Neural cell (in vitro differentiated cells): Measurements from ENCODE around the gene S1PR5. TPM values are rescaled to one million over a fixed set of nuclear protein-coding genes. Genes with fewer than 3 reads are reported as not detected.

Experiments
- H2AFZ ChIP-seq: fragments of 200-600, 300-800 bp; sonication (generic), shearing (Covaris generic); 2 replicates; pipeline ENCODE4 v1.6.0; 2014; ENCODE audit warnings: low read depth, mild to moderate bottlenecking, antibody characterized with exemption, low read length, moderate library complexity
- H3F3A ChIP-seq: fragments of 200-600 bp; shearing (Covaris generic); 2 replicates; pipeline ENCODE4 v1.6.1; 2016; ENCODE audit warnings: mild to moderate bottlenecking, moderate library complexity, mixed read lengths, antibody characterized with exemption, low read length; ENCODE audit not compliant: insufficient read depth, poor library complexity, severe bottlenecking
- H3K27ac ChIP-seq: fragments of 200-600, 300-800 bp; sonication (generic), shearing (Covaris generic); 2 replicates; pipeline ENCODE4 v1.5.1; 2014; ENCODE audit warnings: mild to moderate bottlenecking, low read length, moderate library complexity
- H3K27me3 ChIP-seq: fragments of 300-800, 200-600 bp; sonication (generic), shearing (Covaris generic); 2 replicates; pipeline ENCODE4 v1.6.0; 2014; ENCODE audit warnings: mild to moderate bottlenecking, low read depth, low read length, moderate library complexity; ENCODE audit not compliant: insufficient read depth
- H3K36me3 ChIP-seq: fragments of 300-800, 200-600 bp; sonication (generic), shearing (Covaris generic); 2 replicates; pipeline ENCODE4 v1.5.1; 2014; ENCODE audit warnings: mild to moderate bottlenecking, antibody characterized with exemption, low read length, moderate library complexity; ENCODE audit not compliant: insufficient read depth
- H3K4me2 ChIP-seq: fragments of 300-800, 200-600 bp; sonication (generic), shearing (Covaris generic); 2 replicates; pipeline ENCODE4 v1.6.0; 2014; ENCODE audit warnings: mild to moderate bottlenecking, low read length
- H3K4me3 ChIP-seq: fragments of 300-800, 200-600 bp; sonication (generic), shearing (Covaris generic); 2 replicates; pipeline ENCODE4 v1.5.1; 2014; ENCODE audit warnings: mild to moderate bottlenecking, low read length, moderate library complexity
- H3K79me2 ChIP-seq: fragments of 200-600 bp; shearing (Covaris generic); replicated peaks from 2 replicates; pipeline ENCODE4 v1.6.0; 2014; ENCODE audit warnings: mild to moderate bottlenecking, low read length, moderate library complexity; ENCODE audit not compliant: insufficient read depth
- H3K9ac ChIP-seq: fragments of 300-800, 200-600 bp; sonication (generic), shearing (Covaris generic); 2 replicates; pipeline ENCODE4 v1.6.1; 2016; ENCODE audit warnings: mild to moderate bottlenecking, low read length, mixed read lengths
- H3K9me2 ChIP-seq: fragments of 200-600 bp; shearing (Covaris generic); 2 replicates; pipeline ENCODE4 v1.6.1; 2016; ENCODE audit warnings: mild to moderate bottlenecking, low read length, mixed read lengths; ENCODE audit not compliant: insufficient read depth
- H3K9me3 ChIP-seq: fragments of 200-600, 300-800 bp; sonication (generic), shearing (Covaris generic); 2 replicates; pipeline ENCODE4 v1.6.1; 2016; ENCODE audit warnings: mild to moderate bottlenecking, mixed run types, low read length, moderate library complexity, mixed read lengths
- H4K20me1 ChIP-seq: fragments of 200-600 bp; shearing (Covaris generic); 2 replicates; pipeline ENCODE4 v1.6.1; 2016; ENCODE audit warnings: mild to moderate bottlenecking, mixed run types; ENCODE audit not compliant: insufficient read depth
- CTCF ChIP-seq: fragments of 450-650 bp; IDR thresholded peaks from 2 replicates; pipeline ENCODE4 v1.5.1; 2014; ENCODE audit warnings: antibody characterized with exemption, mild to moderate bottlenecking, moderate library complexity; ENCODE audit not compliant: poor library complexity, severe bottlenecking
- EP300 ChIP-seq: fragments of 450-650 bp; conservative IDR thresholded peaks from 2 replicates; pipeline ENCODE4 v1.6.1; 2014; ENCODE audit warnings: antibody characterized with exemption, mild to moderate bottlenecking, moderate library complexity; ENCODE audit not compliant: poor library complexity, severe bottlenecking
- EZH2 ChIP-seq: fragments of 200-600, 300-800 bp; shearing (Covaris generic), sonication (generic); IDR thresholded peaks from 2 replicates; pipeline ENCODE4 v1.6.1; 2014; ENCODE audit warnings: antibody characterized with exemption, low read length, borderline replicate concordance, mild to moderate bottlenecking; ENCODE audit not compliant: insufficient read depth, poor library complexity, severe bottlenecking
- MXI1 ChIP-seq: fragments of 450-650 bp; conservative IDR thresholded peaks from 2 replicates; pipeline ENCODE4 v1.6.1; 2014; ENCODE audit warnings: antibody characterized with exemption, mild to moderate bottlenecking; ENCODE audit not compliant: poor library complexity, severe bottlenecking
- POLR2AphosphoS5 ChIP-seq: IDR thresholded peaks from 2 replicates; pipeline ENCODE4 v1.6.1; 2012
- RAD21 ChIP-seq: fragments of 450-650 bp; conservative IDR thresholded peaks from 2 replicates; pipeline ENCODE4 v1.6.1; 2014; ENCODE audit warnings: antibody characterized with exemption, mild to moderate bottlenecking, moderate library complexity
- REST ChIP-seq: IDR thresholded peaks from 2 replicates; pipeline ENCODE4 v1.6.1; 2012; ENCODE audit warnings: borderline replicate concordance
- SMC3 ChIP-seq: fragments of 450-650 bp; conservative IDR thresholded peaks from 2 replicates; pipeline ENCODE4 v1.6.1; 2014; ENCODE audit warnings: antibody characterized with exemption, mild to moderate bottlenecking, moderate library complexity; ENCODE audit not compliant: poor library complexity
- TAF1 ChIP-seq: IDR thresholded peaks from 2 replicates; pipeline ENCODE4 v1.6.1; 2012; ENCODE audit warnings: low read depth
- polyA plus RNA-seq: library from polyadenylated mRNA; depleted of rRNA; stranded (reverse); fragments of >200 nt; gene quantifications from 2 replicates; pipeline ENCODE4 v1.2.3, GENCODE V29; 2014

S1PR5 gene
- polyA plus RNA-seq, 1 donor from 2014 or later, result not detected

- Histone ChIP-seq H3K9ac (no peak overlapping the region), H3K4me3 (no peak overlapping the region), H3K9me2 (no peaks in the 10 kb centered on the region), H3K4me2 (no peak overlapping the region), H3K36me3 (peaks cover 7% of the 10 kb centered on the region), H3K27ac (no peak overlapping the region), H3K27me3 (no peaks in the 10 kb centered on the region), H2AFZ (no peak overlapping the region), H3K9me3 (no peaks in the 10 kb centered on the region), H3F3A (no peaks in the 10 kb centered on the region), H3K79me2 (peaks cover 7% of the 10 kb centered on the region), H4K20me1 (no peaks in the 10 kb centered on the region)
- no peak for TF ChIP-seq REST
- TF ChIP-seq SMC3, result no peak
- no peak for TF ChIP-seq RAD21
- TF ChIP-seq EP300, result no peak
Measured at GRCh38 chr19:10549733-10550132, 32.5 kb upstream of the S1PR5 start.

- Histone ChIP-seq H3K9me3 (no peaks in the 10 kb centered on the region), H3K9me2 (no peaks in the 10 kb centered on the region), H4K20me1 (no peaks in the 10 kb centered on the region), H3K4me3 (no peak overlapping the region), H3K27me3 (no peaks in the 10 kb centered on the region), H3F3A (no peaks in the 10 kb centered on the region), H3K27ac (no peak overlapping the region), H3K79me2 (peaks cover 16% of the 10 kb centered on the region), H3K9ac (no peak overlapping the region), H3K4me2 (no peak overlapping the region), H2AFZ (no peak overlapping the region), H3K36me3 (peaks cover 7% of the 10 kb centered on the region)
- no peak for TF ChIP-seq MXI1
- no peak for TF ChIP-seq CTCF
- TF ChIP-seq EZH2, result no peak
Measured at GRCh38 chr19:10548746-10549276, 31.6 kb upstream of the S1PR5 start.

- Histone ChIP-seq H3K4me2 (no peak overlapping the region), H3K36me3 (no peaks in the 10 kb centered on the region), H3K9ac (no peak overlapping the region), H3K9me3 (no peaks in the 10 kb centered on the region), H2AFZ (no peak overlapping the region), H4K20me1 (no peaks in the 10 kb centered on the region), H3K27me3 (no peaks in the 10 kb centered on the region), H3K79me2 (peaks cover 16% of the 10 kb centered on the region), H3K4me3 (no peak overlapping the region), H3K27ac (no peak overlapping the region), H3F3A (no peaks in the 10 kb centered on the region), H3K9me2 (no peaks in the 10 kb centered on the region)
- TF ChIP-seq REST (no peak), POLR2AphosphoS5 (no peak), TAF1 (no peak), CTCF (no peak)
Measured at GRCh38 chr19:10546817-10547216, 29.6 kb upstream of the S1PR5 start.
